Stimulated activated CD4-positive, alpha-beta T cell treated with anti-CD3 and anti-CD28 coated beads, TNF-alpha, amount 100 ng/mL, for 48 hours (primary cell): ENCODE results near the gene NTF3.

ENCODE experiments used
- DNase-seq, 3 donors: peaks; one replicate each; pipeline ENCODE4 v3.0.0-alpha.2; 2020; ENCODE audit warnings: low read depth in 3 of 3

The NTF3 gene

GRCh38 chr12:5456906-5457305 is 25.0 kb downstream of the NTF3 start:
- DNase-seq, result no peak

- no peak for DNase-seq
Observed at GRCh38 chr12:5458229-5459050, 26.5 kb downstream of the NTF3 start.

DNA sequence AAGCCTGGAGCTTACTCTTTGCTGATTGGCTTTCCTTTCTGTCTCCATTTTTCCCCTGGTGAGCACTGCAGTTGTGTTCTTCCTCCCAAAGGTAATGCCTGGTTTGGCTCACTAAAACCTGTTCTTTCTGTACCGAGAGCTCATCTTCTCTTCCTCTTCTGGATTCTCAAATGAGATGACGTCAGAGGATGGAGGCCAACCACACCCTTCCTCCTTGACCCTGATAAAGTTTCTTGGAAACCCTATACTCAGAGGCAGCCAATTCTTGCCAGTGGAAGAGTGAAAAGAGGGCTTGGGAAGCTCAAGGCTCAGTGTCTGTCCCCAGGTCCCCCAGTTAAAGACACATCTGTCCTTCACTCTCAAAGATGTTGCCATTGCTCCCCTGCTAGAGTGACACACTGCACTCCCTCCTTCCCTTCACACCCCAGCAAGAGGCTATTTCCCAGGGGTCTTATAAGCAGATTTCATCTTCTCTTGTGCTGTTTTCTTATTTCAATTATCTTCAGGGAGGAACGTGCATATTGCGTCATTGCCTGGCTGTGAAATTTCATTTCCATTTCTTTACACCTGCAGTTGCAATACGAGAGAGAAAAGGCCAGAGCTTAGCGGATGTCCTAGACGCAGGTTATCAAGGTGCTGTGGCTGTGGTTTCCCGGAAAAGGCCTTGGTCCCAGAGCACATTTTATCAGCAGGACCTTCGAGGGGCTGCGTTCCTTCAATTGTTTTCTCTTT is 27.3 kb downstream of the NTF3 start:
- DNase-seq, result no peak

DNA sequence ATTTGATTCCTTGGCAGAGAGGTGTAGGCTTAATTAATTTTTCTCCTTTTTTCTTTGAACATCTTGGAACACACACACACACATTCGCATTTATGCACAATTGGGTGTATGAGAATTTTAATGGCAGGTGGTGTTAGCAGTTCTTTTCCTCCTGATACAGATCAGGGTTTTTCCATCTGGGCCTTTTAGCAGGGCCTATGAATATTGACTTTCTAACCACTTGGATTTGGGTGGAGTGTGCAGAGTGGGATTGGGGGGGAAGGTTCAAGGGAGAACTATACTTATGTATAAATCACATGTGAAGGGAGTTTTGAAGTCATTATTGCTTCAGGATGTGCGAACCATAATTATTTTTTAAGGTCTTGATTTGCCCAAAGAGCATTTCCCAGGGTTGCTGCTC is 28.9 kb downstream of the NTF3 start:
- DNase-seq, result no peak

GRCh38 chr12:5461966-5462365 is 30.1 kb downstream of the NTF3 start:
- no peak for DNase-seq

GRCh38 chr12:5464096-5464495 is 32.2 kb downstream of the NTF3 start:
- no peak for DNase-seq

- no peak for DNase-seq
Observed at GRCh38 chr12:5465384-5465783, 33.5 kb downstream of the NTF3 start.

DNA sequence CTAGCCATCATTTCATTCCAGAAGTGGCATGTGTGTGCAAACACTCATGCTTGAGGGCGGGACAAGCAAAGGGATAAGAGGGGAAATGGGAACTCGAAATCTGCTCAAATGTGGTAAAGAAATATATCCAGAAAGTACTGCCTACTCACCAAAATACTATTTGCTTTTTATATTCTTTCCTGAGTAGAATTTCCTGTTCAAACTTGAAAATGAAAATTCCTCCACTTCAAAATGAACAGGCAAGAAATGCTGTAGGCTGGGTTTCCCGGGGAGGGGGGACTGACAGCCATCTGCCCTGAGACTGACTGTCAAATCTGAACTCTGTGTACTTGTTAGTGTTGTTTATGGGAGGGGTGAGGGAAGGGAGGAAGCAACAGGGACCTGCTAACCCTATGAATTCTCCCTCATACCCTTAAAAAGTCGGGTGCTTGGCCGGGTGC is 34.6 kb downstream of the NTF3 start:
- DNase-seq, result no peak

DNA sequence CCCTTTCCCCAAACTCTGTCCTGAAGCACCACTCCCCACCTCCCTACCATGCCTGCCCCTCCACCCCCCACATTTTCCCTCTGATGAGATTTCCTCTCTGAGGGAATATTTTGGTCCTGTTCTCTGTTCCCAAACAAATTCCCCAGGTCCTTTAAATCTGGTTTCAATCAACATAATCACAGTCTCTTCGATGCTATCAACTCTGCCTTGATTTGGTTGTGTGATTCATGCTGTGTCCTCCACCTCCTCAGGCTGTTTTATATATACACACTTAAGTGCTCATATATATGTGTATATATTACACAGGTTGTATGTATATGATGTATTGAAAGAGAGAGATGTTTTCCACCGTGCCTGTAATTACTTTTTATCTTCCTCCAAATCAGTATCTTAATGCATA is 36.0 kb downstream of the NTF3 start:
- DNase-seq, result no peak

DNA sequence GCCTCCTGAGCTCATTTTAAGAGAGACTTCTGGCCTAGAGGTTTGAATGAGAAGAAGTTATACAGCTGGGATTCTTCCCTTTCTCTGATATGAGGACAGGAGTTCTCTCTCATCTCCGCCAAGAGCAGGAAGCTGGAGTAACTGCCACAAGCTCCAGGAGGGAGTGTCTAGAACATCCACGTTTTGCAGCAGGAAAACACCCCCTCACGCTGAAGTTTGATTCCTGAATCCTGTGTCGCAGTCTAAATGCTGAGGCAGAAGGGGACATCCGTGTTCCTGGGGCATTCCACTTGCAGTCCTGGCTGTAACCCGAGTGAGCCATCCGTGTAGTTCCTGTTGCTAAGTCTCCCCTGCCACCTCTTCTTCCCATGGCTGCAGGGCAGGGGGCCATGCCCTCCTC is 38.3 kb downstream of the NTF3 start:
- DNase-seq, result no peak

GRCh38 chr12:5470703-5471102 is 38.8 kb downstream of the NTF3 start:
- DNase-seq, result no peak

DNA sequence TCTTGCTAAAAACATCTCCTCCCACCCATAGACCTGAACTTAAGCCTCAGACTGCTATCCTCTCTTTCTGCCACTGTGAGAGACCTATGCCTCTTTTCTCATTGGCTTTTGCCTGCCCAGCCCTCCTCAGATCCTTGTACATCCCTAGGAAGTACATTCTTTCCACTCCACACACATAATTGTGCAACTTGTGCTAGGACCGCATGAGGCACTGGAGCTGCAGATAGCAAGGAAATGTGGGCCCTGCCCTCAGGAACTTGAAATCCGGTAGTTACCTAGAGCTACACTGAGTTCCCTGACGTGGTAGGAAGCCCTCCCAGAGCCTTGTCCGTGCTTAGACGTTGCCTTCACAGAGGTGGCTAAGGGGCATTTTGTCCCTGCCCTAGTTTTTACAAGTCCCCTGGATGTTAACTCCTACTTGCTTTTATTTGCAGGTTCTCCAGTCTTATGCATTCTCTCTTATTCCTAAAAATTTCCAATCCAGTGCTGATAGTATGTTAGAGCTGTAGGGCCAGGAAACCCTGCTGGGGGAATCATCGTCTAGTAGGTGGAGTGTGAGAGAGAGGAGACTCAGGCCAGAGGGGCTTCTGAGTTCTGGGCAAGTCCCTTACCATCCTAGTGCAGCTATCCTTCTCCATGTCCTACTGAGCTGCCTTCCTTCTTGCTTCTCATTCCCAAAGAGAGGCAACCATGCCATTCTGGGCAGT is 41.3 kb downstream of the NTF3 start:
- DNase-seq, result no peak

DNA sequence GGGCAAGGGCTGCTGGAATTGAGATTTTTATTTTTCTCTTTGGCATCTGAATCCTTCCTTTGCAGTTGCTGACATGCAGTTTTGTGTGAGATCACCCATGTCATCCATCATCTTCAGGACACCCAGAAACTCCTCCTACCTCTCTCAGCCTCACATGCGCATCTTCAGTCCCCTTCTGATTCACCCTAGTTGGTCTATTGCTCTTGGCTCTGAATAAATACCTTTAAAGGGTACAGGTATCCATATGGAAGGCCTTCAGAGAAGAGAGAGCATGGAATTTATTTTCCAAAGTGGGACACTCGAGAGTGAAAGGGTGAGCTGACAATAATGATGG is 41.8 kb downstream of the NTF3 start:
- DNase-seq, result no peak

DNA sequence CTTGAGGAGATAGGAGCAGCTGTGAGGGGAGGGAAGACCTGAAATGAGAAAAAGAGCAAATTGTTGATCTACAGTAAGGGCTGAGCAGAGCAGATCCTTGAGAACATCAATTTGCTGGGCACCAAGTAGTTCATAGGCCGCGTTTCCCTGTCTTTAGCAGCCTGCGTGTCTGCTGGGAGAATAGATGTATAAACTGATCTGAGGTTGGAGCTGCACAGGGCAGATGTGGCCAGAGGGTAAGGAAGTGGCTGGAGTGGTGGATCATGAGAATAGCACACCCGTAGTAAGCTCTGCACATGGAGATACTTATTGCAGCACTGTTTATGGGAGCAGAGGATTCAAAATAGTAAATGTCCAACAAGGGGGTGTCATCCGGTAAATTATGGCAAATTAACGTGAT is 44.4 kb downstream of the NTF3 start:
- DNase-seq, result no peak

- DNase-seq, result no peak
Observed at GRCh38 chr12:5478081-5478706, 46.3 kb downstream of the NTF3 start.

- no peak for DNase-seq
Observed at GRCh38 chr12:5479761-5480160, 47.9 kb downstream of the NTF3 start.

- no peak for DNase-seq
Observed at GRCh38 chr12:5480218-5480937, 48.5 kb downstream of the NTF3 start.

GRCh38 chr12:5480938-5481303 is 49.0 kb downstream of the NTF3 start:
- DNase-seq, result no peak

GRCh38 chr12:5481645-5482044 is 49.7 kb downstream of the NTF3 start:
- DNase-seq, result no peak

- no peak for DNase-seq
Observed at GRCh38 chr12:5484426-5484825, 52.5 kb downstream of the NTF3 start.

DNA sequence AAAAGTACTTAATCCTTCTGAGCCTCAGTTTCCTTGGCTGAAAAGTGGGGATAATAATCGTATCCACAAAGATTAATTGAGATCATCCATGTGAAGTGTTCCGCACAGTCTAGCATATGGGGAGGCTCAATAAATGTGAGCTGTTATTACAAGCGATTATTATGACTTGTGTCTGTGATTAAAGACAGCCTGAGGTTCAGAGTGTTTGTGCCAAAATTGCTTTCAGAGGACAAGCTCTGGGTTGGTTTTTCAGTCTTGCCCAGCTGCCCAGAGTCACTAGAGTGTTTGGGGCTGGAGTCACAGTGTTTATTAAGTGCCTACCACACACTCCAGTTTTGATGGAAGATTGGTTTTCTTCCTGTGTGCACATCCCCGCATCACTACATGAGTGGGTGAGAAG is 53.5 kb downstream of the NTF3 start:
- DNase-seq, result no peak

GRCh38 chr12:5487076-5487475 is 55.2 kb downstream of the NTF3 start:
- no peak for DNase-seq
